Left colon (tissue), 2 donors: ENCODE results near the gene REPS2. TPM values are rescaled to one million over a fixed set of nuclear protein-coding genes. Genes with fewer than 3 reads are reported as not detected.

Source experiments
- ATAC-seq: fragments of 200-7000 bp; cut with Tn5 transposase; one replicate; pipeline ENCODE4 v1.9.1; 2020; ENCODE audit warnings: mild to moderate bottlenecking, moderate library complexity
- DNase-seq, 2 donors: peaks; one replicate each; pipeline ENCODE4 v3.0.0-alpha.2; 2020
- intact Hi-C, 2 donors: fragments of 100-400 bp; cut with DNase I in 1 of 2; cut with micrococcal nuclease in 1 of 2; formaldehyde crosslinking; loops; one replicate each; pipeline versions ENCODE4 v1.11.2 to v1.14.0; 2022; cut with DNase I, micrococcal nuclease
- long read RNA-seq: library from polyadenylated mRNA; unstranded; transcript quantifications from one replicate; pipeline ENCODE4 v2.0.0, GENCODE V29; 2021
- total RNA-seq, 2 donors: library from RNA; stranded (reverse); fragmentation: NEBNext Ultra II Directional; extraction: Animal tissue kit (Norgen Biotek cat#: 25700); gene quantifications; one replicate each; pipeline ENCODE4 v1.2.1, GENCODE V29; 2021
- donor health status: DM: no; HTN: no; CAD: no.
- donor health status: DM: yes; HTN: yes; CAD: no.

REPS2 gene
- 10 to 100 TPM; 18.5 to 24.4 TPM for total RNA-seq
- long read RNA-seq, partial matches to known transcripts, result 1 of 10 reads
- long read RNA-seq, other reads (novel, unspliced or antisense), result 9 of 10 reads

DNA sequence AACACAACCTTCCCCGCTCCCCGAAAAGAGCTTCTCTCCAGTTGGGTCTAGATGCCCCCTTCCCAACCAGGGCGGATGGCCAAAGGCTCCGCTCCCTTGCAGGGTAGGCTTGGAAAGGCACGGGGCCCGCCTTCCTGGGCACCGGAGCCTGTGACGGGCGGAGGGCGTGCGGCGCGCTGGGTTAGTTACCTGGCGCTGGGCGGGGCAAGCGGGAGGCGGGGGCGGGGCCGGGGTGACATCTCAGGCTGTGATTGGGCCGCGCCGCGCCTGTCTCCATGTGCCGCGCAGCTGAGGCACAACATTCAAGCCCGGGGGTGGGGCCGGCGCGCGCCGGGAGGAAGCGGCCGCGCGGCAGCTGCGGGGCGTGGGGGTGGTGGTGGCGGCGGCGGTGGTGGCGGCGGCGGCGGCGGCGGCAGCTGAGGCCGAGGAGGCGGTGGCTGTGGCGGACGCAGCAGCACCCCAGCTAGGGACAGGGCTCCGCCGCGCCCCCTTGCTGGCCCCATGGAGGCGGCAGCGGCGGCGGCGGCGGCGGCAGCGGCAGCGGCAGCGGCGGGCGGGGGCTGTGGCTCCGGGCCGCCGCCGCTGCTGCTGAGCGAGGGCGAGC, at the start of gene REPS2:
TSS of gene REPS2 (plus strand) at position 298 of the 604 bp plus-strand sequence. CDS start at position 502, 204 bp downstream.
- intact Hi-C loops, result no loop called here
- ATAC-seq (peak; percentile 97), DNase-seq (peak; percentile 85 to 91)

DNA sequence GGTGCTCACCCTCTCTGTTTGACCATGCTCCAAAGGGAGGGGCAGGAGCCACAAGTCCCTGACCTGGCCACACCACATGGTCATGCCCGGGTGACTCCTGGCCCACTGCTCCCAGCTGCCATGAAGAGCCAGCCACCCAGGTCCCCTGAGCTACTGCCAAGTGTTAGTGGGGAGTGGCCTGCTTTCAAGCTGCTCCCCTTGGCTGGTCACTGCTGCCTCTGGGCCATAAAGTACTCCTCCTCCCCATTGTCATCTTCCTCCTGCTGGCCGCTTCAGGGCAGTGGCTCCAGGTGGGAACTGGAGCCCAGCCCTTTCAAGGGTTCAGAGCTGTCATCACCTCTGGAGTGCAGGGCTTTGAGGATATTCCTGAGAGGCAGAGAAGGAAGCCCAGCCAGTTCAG, 49.0 kb upstream of the REPS2 start:
- intact Hi-C loops, result no loop called here
- DNase-seq (no peak), ATAC-seq (peak; percentile 35)

DNA sequence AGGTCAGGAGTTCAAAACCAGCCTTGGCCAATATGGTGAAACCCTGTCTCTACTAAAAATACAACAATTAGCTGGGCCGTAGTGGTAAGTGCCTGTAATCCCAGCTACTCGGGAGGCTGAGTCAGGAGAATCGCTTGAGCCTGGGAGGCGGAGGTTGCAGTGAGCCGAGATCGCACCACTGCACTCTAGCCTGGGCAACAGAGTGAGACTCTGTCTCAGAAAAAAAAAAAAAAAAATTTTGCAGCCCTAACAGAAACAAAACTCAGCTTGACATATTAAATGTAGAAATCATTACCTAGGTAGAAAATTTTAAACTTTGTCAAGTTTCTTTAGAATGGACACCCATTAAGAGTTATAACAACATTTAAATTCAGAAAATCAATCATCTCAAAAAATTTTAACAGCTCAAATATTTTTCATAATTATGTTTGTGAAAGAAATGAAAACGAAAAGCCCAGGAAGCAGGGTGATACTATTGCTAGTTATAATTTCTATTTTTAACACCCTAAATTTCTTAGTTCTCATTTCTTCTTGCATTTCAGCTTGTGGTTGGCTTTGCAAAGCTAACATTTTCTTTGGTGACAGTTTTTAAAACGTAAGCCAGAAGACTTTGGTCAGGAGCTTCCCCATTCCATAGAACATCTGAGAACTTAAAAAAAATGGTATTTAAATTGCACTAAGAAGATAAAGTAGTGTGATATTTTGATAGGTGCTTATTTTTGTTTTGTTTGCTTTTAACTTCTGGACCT, 43.0 kb upstream of the REPS2 start:
- intact Hi-C loops, result no loop called here
- DNase-seq (no peak), ATAC-seq (no peak)

GRCh38 chrX:16910376-16910775, 36.1 kb upstream of the REPS2 start:
- ATAC-seq (no peak), DNase-seq (no peak)
- intact Hi-C loops, result no loop called here

- no peak for DNase-seq
- no peak for ATAC-seq
- intact Hi-C loops, result no loop called here
Observed at GRCh38 chrX:16914058-16914457, 32.4 kb upstream of the REPS2 start.

GRCh38 chrX:16916561-16916960, 29.9 kb upstream of the REPS2 start:
- ATAC-seq (no peak), DNase-seq (no peak)
- intact Hi-C loops, result no loop called here

DNA sequence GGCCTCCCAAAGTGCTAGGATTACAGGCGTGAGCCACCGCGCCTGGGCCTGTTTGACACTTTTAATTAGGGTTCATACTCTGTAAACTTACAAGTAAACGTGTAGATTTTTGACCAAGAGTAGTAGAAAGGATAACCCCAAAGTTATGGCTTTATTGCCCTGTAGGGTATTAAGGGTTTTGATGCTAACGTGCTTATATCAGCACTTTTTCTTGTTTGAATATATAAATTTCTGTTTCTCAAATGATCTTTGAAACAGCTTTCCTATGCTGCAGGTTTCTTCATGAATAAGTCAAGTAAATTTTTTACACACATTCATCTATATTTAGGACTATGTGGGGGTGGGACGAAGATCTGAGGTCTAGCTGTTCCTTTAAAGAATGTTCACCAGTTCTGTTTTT, 29.3 kb upstream of the REPS2 start:
- no peak for ATAC-seq
- DNase-seq, result no peak
- intact Hi-C loops, result no loop called here

DNA sequence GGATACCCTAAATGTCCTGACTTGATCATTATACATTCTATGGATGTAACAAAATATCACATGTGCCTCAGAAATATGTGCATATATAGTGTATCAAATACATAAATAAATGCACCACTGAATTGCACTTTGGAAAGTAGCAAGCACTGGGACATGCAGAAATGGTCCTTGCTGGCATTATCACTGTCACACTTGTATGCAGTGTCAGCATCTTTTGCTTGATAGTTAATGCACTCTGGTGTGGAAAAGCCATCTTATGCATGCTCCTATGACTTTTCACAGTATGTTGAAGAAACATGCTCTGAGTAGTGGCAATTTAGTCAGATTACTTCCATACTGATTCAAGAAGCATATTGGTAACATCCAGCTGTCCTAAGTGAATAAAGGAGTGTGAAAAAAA, 27.5 kb upstream of the REPS2 start:
- intact Hi-C loops, result no loop called here
- ATAC-seq (no peak), DNase-seq (no peak)

- DNase-seq, result no peak
- intact Hi-C loops, result no loop called here
- no peak for ATAC-seq
Observed at GRCh38 chrX:16920075-16920474, 26.4 kb upstream of the REPS2 start.

DNA sequence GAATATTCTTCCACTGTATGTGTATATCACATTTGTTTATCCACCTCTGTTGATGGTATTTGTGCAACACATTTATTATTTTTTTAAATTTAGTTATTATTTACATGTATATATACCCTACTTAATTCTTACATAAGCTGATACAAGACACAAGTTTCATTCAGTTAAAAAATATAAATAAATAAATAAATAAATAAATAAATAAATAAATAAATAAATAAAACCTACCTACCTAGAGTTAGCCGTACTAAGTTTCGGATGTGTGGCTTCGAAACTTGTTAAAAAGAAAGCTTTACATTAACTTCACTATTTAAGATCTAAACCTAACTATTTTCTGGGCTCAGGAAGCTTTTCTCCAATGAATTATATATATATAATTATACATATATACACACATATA, 23.3 kb upstream of the REPS2 start:
- DNase-seq (no peak), ATAC-seq (no peak)
- intact Hi-C loops, result no loop called here

GRCh38 chrX:16924631-16925480, 21.6 kb upstream of the REPS2 start:
- intact Hi-C loops, result no loop called here
- ATAC-seq (no peak), DNase-seq (no peak)

- intact Hi-C loops, result no loop called here
- ATAC-seq, result no peak
- DNase-seq, result no peak
Observed at GRCh38 chrX:16930392-16930791, 16.1 kb upstream of the REPS2 start.

DNA sequence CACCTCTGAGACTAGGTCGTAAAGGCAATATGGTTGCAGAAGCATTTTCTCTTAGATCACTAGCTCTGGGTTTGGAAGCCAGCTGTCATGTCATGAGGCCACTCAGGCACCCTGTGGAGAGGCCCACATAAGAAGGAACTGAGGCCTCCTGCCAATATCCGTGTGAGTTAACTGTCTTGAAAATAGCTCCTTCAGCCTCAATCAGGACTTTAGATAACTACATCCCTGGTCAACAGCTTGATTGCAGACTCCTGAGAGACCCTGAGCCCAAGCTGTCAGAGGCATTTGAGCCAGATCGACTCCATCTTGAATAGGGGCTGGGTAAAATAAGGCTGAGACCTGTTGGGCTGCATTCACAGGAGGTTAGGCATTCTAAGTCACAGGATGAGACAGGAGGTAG, 15.1 kb upstream of the REPS2 start:
- no peak for ATAC-seq
- intact Hi-C loops, result no loop called here
- no peak for DNase-seq

- ATAC-seq (no peak), DNase-seq (no peak)
- intact Hi-C loops, result no loop called here
Observed at GRCh38 chrX:16931855-16932575, 14.4 kb upstream of the REPS2 start.

- no peak for ATAC-seq
Observed at GRCh38 chrX:16934185-16934584, 12.3 kb upstream of the REPS2 start.

DNA sequence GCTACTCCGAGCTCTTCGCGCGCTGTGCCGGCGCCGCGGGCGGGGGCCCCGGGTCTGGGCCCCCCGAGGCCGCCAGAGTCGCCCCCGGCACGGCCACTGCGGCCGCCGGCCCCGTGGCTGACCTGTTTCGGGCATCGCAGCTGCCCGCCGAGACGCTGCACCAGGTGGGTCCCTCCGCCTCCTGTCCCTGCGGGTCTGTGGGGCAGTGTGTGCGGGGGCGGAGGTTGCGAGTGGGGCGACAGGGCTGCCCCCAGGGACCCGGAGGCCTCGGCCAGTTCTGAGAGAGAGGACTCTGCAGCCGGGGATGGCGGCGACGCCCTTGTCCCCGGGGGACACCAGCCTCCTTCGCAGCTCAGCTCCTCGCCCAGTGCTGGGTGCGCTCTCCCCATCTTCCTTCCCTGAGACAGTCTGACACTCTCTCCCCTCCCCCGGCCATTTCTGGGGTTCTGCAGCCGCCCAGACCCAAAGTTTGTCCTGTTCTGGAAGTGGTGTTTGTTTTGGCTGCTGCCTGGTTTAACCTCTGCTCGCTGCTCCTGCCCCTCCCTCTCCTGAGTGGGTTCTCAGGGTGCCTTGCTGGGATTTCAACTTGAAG, 609 bp downstream of the REPS2 start:
- peak; percentile 37 to 47 for DNase-seq
- ATAC-seq, result peak; percentile 29
- intact Hi-C loops, result no loop called here

More at GRCh38 chrX:16934185-16934584, 12.3 kb upstream of the REPS2 start:
- no peak for DNase-seq
- intact Hi-C loops, result no loop called here

DNA sequence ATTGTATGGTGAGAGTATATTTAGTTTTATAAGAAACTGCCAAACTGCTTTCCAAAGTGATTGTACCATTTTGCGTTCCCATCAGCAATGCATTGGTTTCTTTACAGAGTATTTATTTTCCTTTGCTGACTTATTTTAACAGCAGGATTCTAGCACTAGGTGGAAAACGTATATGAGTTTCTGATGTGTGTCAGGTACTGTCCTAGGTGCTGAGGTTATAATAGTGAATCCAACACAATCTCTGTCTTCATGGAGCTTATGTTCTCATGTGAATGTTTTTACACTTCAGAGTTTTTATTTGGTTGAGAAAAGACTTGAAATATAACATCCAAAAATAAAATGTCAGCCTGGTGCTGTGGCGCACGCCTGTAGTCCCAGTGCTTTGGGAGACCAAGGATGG, 4.0 kb downstream of the REPS2 start:
- no peak for ATAC-seq
- intact Hi-C loops, result no loop called here
- no peak for DNase-seq

DNA sequence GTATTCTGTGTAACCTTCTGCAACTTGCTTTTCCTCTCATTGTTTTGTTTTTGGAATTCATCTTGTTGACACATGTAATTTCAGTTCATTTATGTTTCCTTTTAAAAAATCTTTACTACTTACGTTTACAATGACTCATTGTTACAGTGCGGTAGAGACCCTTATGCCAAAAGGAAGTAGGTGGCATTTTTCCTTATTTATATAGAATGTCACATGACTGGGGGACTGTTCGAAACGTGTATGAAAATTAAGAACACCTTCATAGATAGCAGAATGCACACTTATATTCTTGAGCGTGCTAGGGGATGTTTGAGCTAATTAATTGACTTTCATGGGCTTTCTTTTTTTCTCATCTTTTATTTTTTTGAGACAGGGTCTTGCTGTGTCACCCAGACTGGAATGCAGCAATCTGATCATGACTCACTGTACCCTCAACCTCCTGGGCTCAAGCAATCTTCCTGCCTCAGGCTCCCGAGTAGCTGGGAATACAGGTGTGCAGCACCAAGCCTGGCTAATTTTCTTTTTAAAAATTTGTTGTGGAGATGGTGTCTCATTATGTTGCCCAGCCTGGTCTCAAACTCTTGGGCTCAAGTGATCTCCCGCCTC, 7.3 kb downstream of the REPS2 start:
- intact Hi-C loops, result no loop called here
- no peak for DNase-seq
- peak; percentile 75 for ATAC-seq
